MM.1S (cell line): ENCODE data around the gene KDM4C.
"Not testable (repeated sequence)": the region's sequence is repeated elsewhere in the genome, so short reads cannot be mapped to it uniquely, and the experiment has no call there.

Experiments used
- CTCF ChIP-seq: fragments of 300-600 bp; sonication (generic); IDR thresholded peaks from 2 replicates; pipeline ENCODE4 v1.5.1; 2016; ENCODE audit warnings: antibody characterized with exemption, low read length, mixed read lengths
- EZH2 ChIP-seq: fragments of 300-600 bp; sonication (generic); optimal IDR thresholded peaks from 2 replicates; pipeline ENCODE3; 2017; ENCODE audit warnings: low read depth, mild to moderate bottlenecking, antibody characterized with exemption, low read length, mixed read lengths

- TF ChIP-seq CTCF, EZH2: not testable (repeated sequence)
Observed at GRCh38 chr9:7183139-7183538, 425.4 kb downstream of the KDM4C start.
